ENCODE results near the gene PTPN13. TPM values are rescaled to one million over a fixed set of nuclear protein-coding genes. Genes with fewer than 3 reads are reported as not detected.

The PTPN13 gene
- total RNA-seq, 4 donors from 2014 or later = 3.7 to 18.5 (median 10.1) TPM

DNA sequence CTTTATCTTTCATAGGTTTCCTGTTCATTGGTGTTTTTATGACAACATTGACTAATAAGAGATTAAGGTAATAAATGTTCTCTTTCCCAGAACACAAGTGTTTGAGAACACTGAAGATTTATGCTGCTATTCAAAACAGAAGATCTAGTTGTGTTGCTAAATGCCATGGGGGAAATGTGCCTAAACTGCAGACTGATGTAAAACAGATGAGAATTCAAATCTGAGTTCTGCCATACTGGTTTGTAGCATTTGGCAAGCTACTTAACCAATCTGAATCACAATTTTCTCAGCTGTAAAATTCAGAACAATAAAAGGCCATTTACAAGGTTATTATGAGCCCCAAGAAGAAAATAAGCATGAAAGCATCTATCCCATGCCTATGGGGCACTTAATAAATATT is 252.8 kb downstream of the PTPN13 start:
- Histone ChIP-seq H3K27me3 (no peaks in the 10 kb centered on the region), H3K27ac (no peak overlapping the region), H3K9me3 (no peaks in the 10 kb centered on the region), H3K36me3 (no peaks in the 10 kb centered on the region), H3K4me3 (no peak overlapping the region), H3K4me1 (no peaks in the 10 kb centered on the region)
- no peak for DNase-seq
- TF ChIP-seq EP300 (IDR thresholded peaks at IDR 0.05; ENCODE audit: low read depth) = no peak
- TF ChIP-seq POLR2A (IDR thresholded peaks at IDR 0.05) = no peak
- TF ChIP-seq, protein P1, sequence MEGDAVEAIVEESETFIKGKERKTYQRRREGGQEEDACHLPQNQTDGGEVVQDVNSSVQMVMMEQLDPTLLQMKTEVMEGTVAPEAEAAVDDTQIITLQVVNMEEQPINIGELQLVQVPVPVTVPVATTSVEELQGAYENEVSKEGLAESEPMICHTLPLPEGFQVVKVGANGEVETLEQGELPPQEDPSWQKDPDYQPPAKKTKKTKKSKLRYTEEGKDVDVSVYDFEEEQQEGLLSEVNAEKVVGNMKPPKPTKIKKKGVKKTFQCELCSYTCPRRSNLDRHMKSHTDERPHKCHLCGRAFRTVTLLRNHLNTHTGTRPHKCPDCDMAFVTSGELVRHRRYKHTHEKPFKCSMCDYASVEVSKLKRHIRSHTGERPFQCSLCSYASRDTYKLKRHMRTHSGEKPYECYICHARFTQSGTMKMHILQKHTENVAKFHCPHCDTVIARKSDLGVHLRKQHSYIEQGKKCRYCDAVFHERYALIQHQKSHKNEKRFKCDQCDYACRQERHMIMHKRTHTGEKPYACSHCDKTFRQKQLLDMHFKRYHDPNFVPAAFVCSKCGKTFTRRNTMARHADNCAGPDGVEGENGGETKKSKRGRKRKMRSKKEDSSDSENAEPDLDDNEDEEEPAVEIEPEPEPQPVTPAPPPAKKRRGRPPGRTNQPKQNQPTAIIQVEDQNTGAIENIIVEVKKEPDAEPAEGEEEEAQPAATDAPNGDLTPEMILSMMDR (IDR thresholded peaks at IDR 0.05) = no peak
- TF ChIP-seq POLR2AphosphoS5 (IDR thresholded peaks at IDR 0.05) = no peak
- intact Hi-C loops (cut with DNase I; ENCODE audit: low total_unique reads) = no loop called here
- in situ Hi-C loops (cut with MboI; ENCODE audit: low pct_ligation_motif_present in 1 of 4, low pct_unique_long_range_greater_than_20kb in 1 of 4, low sequenced_read_pairs in 3 of 4) = no loop called here

DNA sequence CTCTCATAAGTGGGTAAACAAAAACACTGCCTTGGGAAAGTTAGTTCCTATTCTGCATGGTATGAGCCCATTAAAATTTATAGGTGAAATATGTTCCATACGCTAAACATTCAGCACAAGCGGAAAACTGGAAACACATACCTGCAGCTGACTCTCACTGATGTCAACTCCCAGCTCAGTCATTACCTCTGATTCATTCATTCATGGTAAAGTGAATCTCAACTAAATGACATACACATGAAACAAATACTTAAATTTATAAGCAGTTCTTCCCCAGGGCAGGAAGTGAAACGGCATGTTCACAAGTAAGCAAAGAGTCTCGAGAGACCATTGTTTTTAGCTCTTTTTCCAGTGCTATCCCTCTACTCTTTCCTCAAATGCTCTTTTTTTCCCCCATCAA is 253.5 kb downstream of the PTPN13 start:
- no peaks in the 10 kb centered on the region for H3K27me3 ChIP-seq
- H3K4me1 ChIP-seq = no peaks in the 10 kb centered on the region
- TF ChIP-seq POLR2AphosphoS5 (IDR thresholded peaks at IDR 0.05) (no peak), POLR2A (IDR thresholded peaks at IDR 0.05) (no peak)
- 84 to 95% methylated on average over 4 of the region's 4 CpGs for WGBS, 2 donors (ENCODE audit: low coverage in 1 of 2)
- H3K9me3 ChIP-seq = no peaks in the 10 kb centered on the region
- in situ Hi-C loops (cut with MboI; ENCODE audit: low pct_ligation_motif_present in 1 of 4, low pct_unique_long_range_greater_than_20kb in 1 of 4, low sequenced_read_pairs in 3 of 4) (no loop called here), intact Hi-C loops (cut with DNase I; ENCODE audit: low total_unique reads) (no loop called here)
- H3K36me3 ChIP-seq = no peaks in the 10 kb centered on the region
- no peak overlapping the region for H3K27ac ChIP-seq
- no peak overlapping the region for H3K4me3 ChIP-seq
- no peak for DNase-seq

DNA sequence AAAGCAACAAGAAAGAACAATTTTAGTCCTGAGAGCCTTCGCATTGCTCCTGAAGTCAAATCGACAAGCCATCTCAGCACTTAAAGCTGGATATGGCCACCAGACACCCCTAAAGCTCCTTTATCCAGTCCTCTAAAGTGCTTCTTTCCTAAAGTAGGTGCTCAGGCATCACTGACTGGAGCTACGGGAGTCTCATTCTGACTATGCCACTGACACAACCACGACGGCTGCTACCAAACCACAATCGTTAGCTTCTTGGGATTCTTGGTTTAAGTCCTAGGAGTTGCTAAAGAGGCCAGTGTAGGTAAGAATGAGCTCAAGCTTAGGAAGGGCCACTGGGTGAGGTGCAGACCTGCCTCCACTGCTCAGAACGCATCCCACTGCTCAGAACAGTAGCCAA is 254.0 kb downstream of the PTPN13 start:
- H3K27me3 ChIP-seq = no peaks in the 10 kb centered on the region
- H3K4me1 ChIP-seq = no peaks in the 10 kb centered on the region
- no peak overlapping the region for H3K4me3 ChIP-seq
- WGBS, 2 donors (ENCODE audit: low coverage in 1 of 2) = 63 to 82% methylated on average over 4 to 7 of the region's 7 CpGs
- no peak for TF ChIP-seq EP300 (IDR thresholded peaks at IDR 0.05; ENCODE audit: low read depth)
- no peak for TF ChIP-seq POLR2A (IDR thresholded peaks at IDR 0.05)
- TF ChIP-seq POLR2AphosphoS5 (IDR thresholded peaks at IDR 0.05) = no peak
- TF ChIP-seq, protein P1 (IDR thresholded peaks at IDR 0.05) = no peak
- intact Hi-C loops (cut with DNase I; ENCODE audit: low total_unique reads) = no loop called here
- DNase-seq = no peak
- H3K27ac ChIP-seq = no peak overlapping the region
- in situ Hi-C loops (cut with MboI; ENCODE audit: low pct_ligation_motif_present in 1 of 4, low pct_unique_long_range_greater_than_20kb in 1 of 4, low sequenced_read_pairs in 3 of 4) = no loop called here
- H3K36me3 ChIP-seq = no peaks in the 10 kb centered on the region
- H3K9me3 ChIP-seq = no peaks in the 10 kb centered on the region

DNA sequence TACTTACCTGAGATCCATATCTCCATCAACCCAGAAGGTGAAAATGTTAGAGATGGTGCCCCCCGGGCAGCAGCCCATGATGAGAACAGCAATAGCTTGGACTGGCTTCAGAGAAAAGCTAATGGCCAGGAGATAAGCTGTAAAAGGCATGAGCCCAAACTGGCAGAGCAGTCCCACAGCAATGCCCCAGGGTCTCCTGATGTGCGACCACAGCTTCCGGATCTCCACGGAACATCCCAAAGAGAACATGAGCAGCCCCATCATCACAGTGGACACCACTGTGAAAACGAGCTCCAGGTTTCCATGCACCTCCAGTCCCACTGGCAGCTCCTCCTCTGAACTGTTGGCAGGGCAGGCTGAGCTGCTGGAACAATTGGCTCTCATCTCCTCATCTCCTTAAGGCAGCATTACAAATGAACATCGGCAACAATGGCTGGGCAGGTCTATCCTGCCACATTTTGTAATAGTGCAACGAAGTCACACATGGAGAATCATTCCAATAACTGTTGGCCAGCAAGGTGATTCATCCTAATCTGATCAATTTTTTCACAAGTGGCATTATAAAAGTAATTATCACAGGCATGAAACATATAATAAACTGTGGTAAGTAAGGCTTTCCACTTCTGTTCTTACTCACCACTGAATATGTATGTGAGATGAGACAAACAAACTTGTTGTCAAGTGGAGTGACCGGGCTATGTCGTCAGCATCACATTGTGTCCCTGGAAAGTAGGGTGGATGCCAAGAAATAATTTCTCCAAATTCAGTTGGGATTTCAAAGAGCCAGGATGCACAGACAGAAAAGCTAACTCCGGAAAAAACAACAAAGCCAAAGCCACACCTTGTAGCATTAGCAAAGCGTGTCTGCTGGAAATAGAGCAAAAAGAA is 254.9 kb downstream of the PTPN13 start, which contains the start of gene SLC10A6:
Gene SLC10A6 (minus strand): TSS at position 653 of the 888 bp plus-strand sequence. CDS start 269 bp downstream, at position 384.
- Histone ChIP-seq H3K36me3 (no peaks in the 10 kb centered on the region), H3K27me3 (no peaks in the 10 kb centered on the region), H3K4me3 (no peak within 1 kb of the TSS), H3K9me3 (no peaks in the 10 kb centered on the region), H3K27ac (no peak within 1 kb of the TSS), H3K4me1 (no peaks in the 10 kb centered on the region)
- DNase-seq = no peak
- intact Hi-C loops (cut with DNase I; ENCODE audit: low total_unique reads) (no loop called here), in situ Hi-C loops (cut with MboI; ENCODE audit: low pct_ligation_motif_present in 1 of 4, low pct_unique_long_range_greater_than_20kb in 1 of 4, low sequenced_read_pairs in 3 of 4) (no loop called here)
- TF ChIP-seq EP300 (IDR thresholded peaks at IDR 0.05; ENCODE audit: low read depth) = no peak
- TF ChIP-seq, protein P1 (IDR thresholded peaks at IDR 0.05) = no peak
- TF ChIP-seq POLR2A (IDR thresholded peaks at IDR 0.05) = no peak
- no peak for TF ChIP-seq POLR2AphosphoS5 (IDR thresholded peaks at IDR 0.05)
- WGBS, 2 donors (ENCODE audit: low coverage in 1 of 2) = 84 to 85% methylated on average over 5 to 11 of the region's 11 CpGs
